Hematopoietic multipotent progenitor cell treated with erythropoietin and hydrocortisone succinate and interleukin-3 and kit ligand, for 17 days (in vitro differentiated cells): ENCODE results near the gene YLPM1.

Experiments used
- DNase-seq: peaks from one replicate; pipeline ENCODE4 v3.0.0-alpha.2; 2015; ENCODE audit warnings: low spot score

YLPM1 gene

DNA sequence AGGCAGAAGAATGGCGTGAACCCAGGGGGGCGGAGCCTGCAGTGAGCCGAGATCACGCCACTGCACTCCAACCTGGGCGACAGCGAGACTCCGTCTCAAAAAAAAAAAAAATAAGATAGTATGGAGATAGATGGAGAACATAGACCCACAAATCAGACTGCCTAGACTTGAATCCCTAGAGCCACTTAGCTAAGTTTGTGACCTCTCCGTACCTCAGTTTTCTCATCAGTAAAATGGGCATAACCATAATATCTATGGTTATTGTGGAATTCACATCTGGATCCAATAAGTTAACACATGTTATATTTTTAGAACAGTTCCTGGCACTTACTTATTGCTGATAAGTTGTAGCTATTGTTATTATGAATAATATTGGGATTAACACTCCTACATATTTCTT, 105.6 kb downstream of the YLPM1 start:
- no peak for DNase-seq

- DNase-seq, result no peak
Observed at GRCh38 chr14:74871819-74872218, 108.7 kb downstream of the YLPM1 start.

DNA sequence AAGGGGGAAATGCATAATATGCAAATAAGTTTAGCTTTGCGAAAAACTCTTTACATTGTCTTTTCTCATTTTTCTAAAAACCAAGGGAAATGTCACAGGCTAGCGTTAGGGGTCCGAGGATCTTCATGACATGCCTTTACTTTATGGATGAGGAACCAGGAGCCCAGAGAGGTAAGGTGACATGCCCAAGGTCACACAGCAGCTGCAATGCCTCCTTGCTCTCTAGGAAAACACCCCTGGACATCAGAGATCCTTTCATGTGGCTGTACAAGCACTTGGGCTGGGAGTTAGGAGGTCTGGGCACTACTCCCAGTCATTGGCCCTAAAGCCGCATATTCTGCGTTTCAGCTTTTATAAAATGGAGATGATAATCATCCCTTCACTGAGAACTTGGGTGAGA, 112.1 kb downstream of the YLPM1 start:
- no peak for DNase-seq

GRCh38 chr14:74875941-74876913, 113.1 kb downstream of the YLPM1 start, which contains the start of gene PROX2:
Gene PROX2, minus strand, starts transcription at chr14:74876145. Its CDS starts 12,311 bp downstream, at chr14:74863834.
- no peak for DNase-seq

GRCh38 chr14:74879427-74880182, 116.5 kb downstream of the YLPM1 start:
- DNase-seq, result no peak

DNA sequence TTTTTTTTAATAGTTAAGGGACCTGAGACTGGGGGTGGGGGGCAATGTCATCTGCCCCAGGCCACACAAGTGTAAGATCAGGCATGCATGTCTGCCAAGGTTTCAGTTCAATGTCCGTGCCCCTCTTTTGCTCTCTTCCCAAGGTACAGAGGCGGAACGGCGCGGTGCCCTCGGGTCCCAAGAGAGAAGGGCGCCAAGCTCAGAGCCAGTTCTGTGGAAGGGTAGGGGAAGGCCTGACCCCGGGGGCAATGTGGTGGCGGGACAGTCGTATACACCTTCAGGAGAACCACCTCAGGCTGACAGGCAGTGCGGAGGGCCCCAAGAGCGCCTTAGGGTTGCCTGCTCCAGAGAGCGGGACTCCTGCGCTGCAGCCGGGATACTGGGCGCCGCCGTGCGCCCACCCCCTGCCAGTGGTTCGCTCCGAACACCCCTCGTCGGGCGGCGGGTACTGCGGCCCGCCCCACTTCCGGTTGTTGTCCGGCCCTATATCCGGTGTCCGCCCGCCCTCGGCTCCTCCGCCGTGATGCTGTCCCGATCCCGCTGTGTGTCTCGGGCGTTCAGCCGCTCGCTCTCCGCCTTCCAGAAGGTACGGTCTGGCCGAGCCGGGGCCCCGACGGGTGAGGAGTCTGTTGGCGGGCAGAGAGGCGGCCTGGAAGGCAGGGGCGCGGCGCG, 118.5 kb downstream of the YLPM1 start, which contains the start of gene DLST:
DLST (plus strand) TSS at position 486 of the 672 bp plus-strand sequence; CDS start at position 524, 38 bp downstream.
- DNase-seq, result peak; percentile 85

GRCh38 chr14:74882103-74882920, 119.2 kb downstream of the YLPM1 start:
- DNase-seq, result peak; percentile 71
